Thyroid gland (tissue), 4 donors: ENCODE measurements around the gene DIMT1. TPM values are rescaled to one million over a fixed set of nuclear protein-coding genes. Genes with fewer than 3 reads are reported as not detected.
A peak's percentile ranks its signal among the peaks of the same experiment; 100 is the strongest.

Experiments
- DNase-seq, 2 donors: peaks; one replicate each; pipeline ENCODE4 v3.0.0-alpha.2; 2019
- H3K27ac ChIP-seq, 3 donors: fragments of 200-600 bp; sonication (generic); 1 replicate in 2 of 3; 2 replicates in 1 of 3; pipeline ENCODE4 v1.5.1; 2016 to 2019; ENCODE audit warnings: mild to moderate bottlenecking in 1 of 3, moderate library complexity in 1 of 3
- H3K27me3 ChIP-seq: fragments of 200-600 bp; sonication (generic); one replicate; pipeline ENCODE4 v1.5.1; 2019
- H3K36me3 ChIP-seq, 2 donors: fragments of 200-600 bp; sonication (generic); one replicate each; pipeline ENCODE4 v1.5.1; 2016 to 2019
- H3K4me1 ChIP-seq, 2 donors: fragments of 200-600 bp; sonication (generic); one replicate each; pipeline ENCODE4 v1.5.1; 2017 to 2019
- H3K4me3 ChIP-seq, 3 donors: fragments of 200-600 bp; sonication (generic); replicated peaks in 1 of 3; 1 replicate in 2 of 3; 2 replicates in 1 of 3; pipeline ENCODE4 v1.5.1; 2016; ENCODE audit warnings: mild to moderate bottlenecking in 1 of 3
- H3K9me3 ChIP-seq: fragments of 200-600 bp; sonication (generic); one replicate; pipeline ENCODE4 v1.5.1; 2017
- POLR2A ChIP-seq, 2 donors: fragments of 450-650 bp; IDR thresholded peaks; one replicate each; pipeline ENCODE4 v1.6.1; 2017; ENCODE audit warnings: antibody characterized with exemption in 2 of 2, mild to moderate bottlenecking in 2 of 2, moderate library complexity in 1 of 2
- WGBS, 2 donors: methylation state at CpG; one replicate each; pipeline ENCODE4 v1.1.5; 2017; 5-methylcytosine and 5-hydroxymethylcytosine counted together
- intact Hi-C: fragments of 100-400 bp; cut with DNase I; formaldehyde crosslinking; loops from one replicate; pipeline ENCODE4 v1.15.1; 2023
- total RNA-seq, 4 donors: library from RNA; depleted of rRNA; stranded (reverse); fragments of >200 nt; gene quantifications; one replicate each; pipeline ENCODE4 v1.2.3, GENCODE V29; 2016
- TF ChIP-seq, protein P1 (sequence below), 6 experiments: fragments of 200-600 bp in 3 of 6; fragments of 450-650 bp in 3 of 6; sonication (generic) in 3 of 6; IDR thresholded peaks; one replicate each; pipeline ENCODE4 v1.5.1; 2016 to 2019; ENCODE audit warnings: antibody characterized with exemption in 6 of 6, mild to moderate bottlenecking in 2 of 6, inconsistent platforms in 1 of 6, moderate library complexity in 1 of 6

The DIMT1 gene
- total RNA-seq, 4 donors from 2014 or later, result 20.0 to 36.7 (median 22.0) TPM

DNA sequence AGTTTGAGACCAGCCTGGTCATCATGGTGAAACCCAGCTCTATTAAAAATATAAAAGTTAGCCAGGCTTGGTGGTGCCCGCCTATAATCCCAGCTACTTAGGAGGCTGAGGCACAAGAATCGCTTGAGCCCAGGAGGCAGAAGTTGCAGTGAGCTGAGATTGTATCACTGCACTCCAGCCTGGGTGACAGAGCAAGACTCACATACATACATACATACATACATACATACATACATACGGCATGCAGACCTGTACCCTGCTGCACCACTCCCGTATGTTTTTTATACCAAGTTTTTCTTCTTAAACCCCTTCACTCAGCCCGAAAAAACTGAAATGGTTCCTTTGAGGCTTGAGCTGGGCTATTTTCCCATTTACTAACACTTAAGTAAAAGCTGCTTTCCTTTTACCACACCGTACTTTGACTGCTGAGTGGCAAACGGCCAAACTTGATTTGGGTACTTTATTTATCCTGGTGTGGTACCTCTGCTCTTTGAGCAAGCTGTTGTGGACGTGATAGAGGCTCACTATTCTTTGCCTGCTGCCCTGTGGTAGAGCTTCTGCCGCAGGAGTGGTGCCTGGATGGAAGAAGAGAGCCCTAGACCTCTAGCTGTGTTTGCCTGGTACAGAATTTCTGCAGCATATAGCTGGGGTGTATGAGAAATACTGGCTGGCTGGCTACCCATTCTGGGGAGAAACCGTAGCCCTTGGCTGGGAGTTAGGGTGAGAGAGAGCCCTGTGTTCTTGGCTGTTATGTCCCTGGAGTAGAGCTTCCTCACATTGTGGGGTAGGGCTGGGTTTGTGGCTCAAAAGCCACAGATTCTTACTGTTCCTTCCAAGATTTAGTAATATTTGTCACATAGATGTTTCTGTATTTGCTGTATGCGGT, 28.3 kb upstream of the DIMT1 start:
- no peaks in the 10 kb centered on the region for H3K9me3 ChIP-seq
- no peaks in the 10 kb centered on the region for H3K27me3 ChIP-seq
- TF ChIP-seq POLR2A (IDR thresholded peaks at IDR 0.05), result no peak
- TF ChIP-seq, protein P1, sequence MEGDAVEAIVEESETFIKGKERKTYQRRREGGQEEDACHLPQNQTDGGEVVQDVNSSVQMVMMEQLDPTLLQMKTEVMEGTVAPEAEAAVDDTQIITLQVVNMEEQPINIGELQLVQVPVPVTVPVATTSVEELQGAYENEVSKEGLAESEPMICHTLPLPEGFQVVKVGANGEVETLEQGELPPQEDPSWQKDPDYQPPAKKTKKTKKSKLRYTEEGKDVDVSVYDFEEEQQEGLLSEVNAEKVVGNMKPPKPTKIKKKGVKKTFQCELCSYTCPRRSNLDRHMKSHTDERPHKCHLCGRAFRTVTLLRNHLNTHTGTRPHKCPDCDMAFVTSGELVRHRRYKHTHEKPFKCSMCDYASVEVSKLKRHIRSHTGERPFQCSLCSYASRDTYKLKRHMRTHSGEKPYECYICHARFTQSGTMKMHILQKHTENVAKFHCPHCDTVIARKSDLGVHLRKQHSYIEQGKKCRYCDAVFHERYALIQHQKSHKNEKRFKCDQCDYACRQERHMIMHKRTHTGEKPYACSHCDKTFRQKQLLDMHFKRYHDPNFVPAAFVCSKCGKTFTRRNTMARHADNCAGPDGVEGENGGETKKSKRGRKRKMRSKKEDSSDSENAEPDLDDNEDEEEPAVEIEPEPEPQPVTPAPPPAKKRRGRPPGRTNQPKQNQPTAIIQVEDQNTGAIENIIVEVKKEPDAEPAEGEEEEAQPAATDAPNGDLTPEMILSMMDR (IDR thresholded peaks at IDR 0.05), result no peak
- H3K4me3 ChIP-seq, result no peak overlapping the region
- peak overlapping the region; percentile 35 to 75 (median 35) for H3K27ac ChIP-seq
- peak in 1 of 2 donors; percentile 22 for DNase-seq
- peaks cover 11 to 18% of the 10 kb centered on the region in 2 donors for H3K4me1 ChIP-seq
- H3K36me3 ChIP-seq, result no peaks in the 10 kb centered on the region
- 61 to 70% methylated on average over 11 of the region's 11 CpGs for WGBS, 2 donors
- intact Hi-C loops, result no loop called here

DNA sequence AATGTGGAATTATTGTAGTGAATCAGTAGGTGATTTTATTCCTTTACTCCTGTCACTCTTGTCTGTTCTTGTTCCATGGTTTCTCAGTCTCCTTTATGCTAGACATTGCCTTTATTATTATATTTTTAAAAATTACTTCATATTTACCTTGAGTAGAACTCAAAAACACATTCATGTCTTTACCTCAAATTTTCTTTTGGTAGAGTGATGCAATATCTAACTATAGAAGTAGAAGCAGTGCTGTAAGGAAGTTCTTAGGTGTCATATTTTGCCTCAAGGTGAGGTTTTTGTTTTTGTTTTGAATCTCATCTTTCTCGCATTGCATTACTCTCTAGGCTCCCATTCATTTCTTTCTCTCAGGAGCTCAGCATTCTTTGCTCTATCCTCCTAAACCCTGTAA, 21.1 kb upstream of the DIMT1 start:
- no peaks in the 10 kb centered on the region for H3K27me3 ChIP-seq
- H3K36me3 ChIP-seq, result no peaks in the 10 kb centered on the region
- TF ChIP-seq, protein P1 (IDR thresholded peaks at IDR 0.05), result no peak
- TF ChIP-seq POLR2A (IDR thresholded peaks at IDR 0.05), result no peak
- intact Hi-C loops, result no loop called here
- no peak for DNase-seq
- H3K4me1 ChIP-seq, result no peaks in the 10 kb centered on the region
- WGBS, 2 donors, result 96 to 98% methylated on average over 1 of the region's 1 CpG
- H3K27ac ChIP-seq, result no peak overlapping the region
- no peaks in the 10 kb centered on the region for H3K9me3 ChIP-seq
- no peak overlapping the region for H3K4me3 ChIP-seq

DNA sequence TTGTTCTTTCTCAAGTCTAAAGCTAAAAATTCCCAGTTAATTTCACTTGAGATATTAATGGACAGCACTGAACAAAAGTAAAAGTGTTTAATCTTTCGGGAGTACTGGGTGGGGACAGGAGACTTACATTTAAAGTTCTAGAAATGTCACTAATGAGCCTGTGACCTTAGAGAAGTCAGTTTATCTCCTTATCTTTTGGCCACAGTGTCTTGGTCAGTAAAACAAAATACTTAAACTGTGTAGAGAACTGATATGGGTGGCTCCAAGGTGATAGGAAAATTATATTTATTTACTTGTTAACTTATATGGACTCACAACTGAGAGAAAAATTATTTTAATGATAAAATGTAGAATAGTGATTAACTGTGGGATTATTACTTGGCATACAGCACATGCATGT, 17.7 kb upstream of the DIMT1 start:
- DNase-seq, result no peak
- H3K4me3 ChIP-seq, result no peak overlapping the region
- H3K9me3 ChIP-seq, result no peaks in the 10 kb centered on the region
- 84 to 95% methylated on average over 1 of the region's 1 CpG for whole genome bisulfite sequencing, 2 donors
- no peaks in the 10 kb centered on the region for H3K36me3 ChIP-seq
- H3K4me1 ChIP-seq, result no peaks in the 10 kb centered on the region
- TF ChIP-seq POLR2A (IDR thresholded peaks at IDR 0.05), result no peak
- TF ChIP-seq, protein P1 (IDR thresholded peaks at IDR 0.05), result no peak
- no peaks in the 10 kb centered on the region for H3K27me3 ChIP-seq
- no peak overlapping the region for H3K27ac ChIP-seq
- intact Hi-C loops, result no loop called here

DNA sequence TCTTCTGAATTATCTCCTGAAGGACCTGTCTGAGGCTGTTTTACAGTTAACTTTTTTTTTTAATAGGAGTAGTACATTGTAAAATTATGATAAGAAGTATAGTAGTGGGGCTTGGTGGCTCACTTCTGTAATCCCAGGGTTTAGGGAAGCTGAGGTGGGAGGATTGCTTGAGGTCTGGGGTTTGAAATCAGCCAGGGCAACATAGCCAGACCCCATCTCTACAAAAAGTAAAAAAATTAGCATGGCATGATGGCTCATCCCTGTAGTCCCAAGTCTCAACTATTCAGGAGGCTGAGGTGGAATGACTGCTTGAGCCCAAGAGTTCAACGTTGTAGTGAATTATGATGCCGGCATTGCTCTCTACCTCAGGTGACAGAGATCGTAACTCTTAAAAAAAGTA, 15.9 kb upstream of the DIMT1 start:
- H3K9me3 ChIP-seq, result no peaks in the 10 kb centered on the region
- no peak for TF ChIP-seq POLR2A (IDR thresholded peaks at IDR 0.05)
- TF ChIP-seq, protein P1 (IDR thresholded peaks at IDR 0.05), result no peak
- H3K36me3 ChIP-seq, result no peaks in the 10 kb centered on the region
- DNase-seq, result no peak
- intact Hi-C loops, result no loop called here
- H3K4me1 ChIP-seq, result no peaks in the 10 kb centered on the region
- H3K27me3 ChIP-seq, result no peaks in the 10 kb centered on the region
- H3K27ac ChIP-seq, result no peak overlapping the region
- no peak overlapping the region for H3K4me3 ChIP-seq
- 95 to 100% methylated on average over 3 of the region's 3 CpGs for WGBS, 2 donors

DNA sequence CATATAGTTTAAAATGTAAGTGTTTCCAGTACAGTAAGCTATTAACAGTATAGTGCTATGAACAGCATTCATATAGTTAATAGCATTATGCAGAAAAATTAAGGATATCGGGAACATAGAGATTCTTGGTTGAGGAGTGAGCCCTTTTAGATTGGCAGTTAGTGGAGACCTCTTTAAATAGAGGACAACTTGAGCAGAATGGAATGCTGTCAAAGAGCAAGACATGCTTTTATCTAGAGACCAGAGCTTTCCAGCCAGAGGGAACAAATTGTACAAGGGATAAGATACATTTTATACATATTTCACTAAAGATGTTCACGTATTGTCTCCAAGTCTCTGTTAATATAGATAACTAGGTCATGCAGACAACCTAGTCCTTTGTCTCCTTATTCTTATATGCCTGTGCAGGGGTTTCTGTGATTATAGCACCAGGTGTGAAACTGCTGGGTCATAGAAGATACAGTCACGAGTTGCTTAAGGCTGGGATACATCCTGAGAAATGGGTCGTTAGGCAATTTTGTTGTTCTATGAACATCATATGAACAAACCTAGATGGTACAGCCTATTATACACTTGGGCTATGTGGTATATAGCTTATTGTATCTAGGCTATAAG, 14.9 kb upstream of the DIMT1 start:
- no peak overlapping the region for H3K27ac ChIP-seq
- H3K36me3 ChIP-seq, result no peaks in the 10 kb centered on the region
- TF ChIP-seq, protein P1 (IDR thresholded peaks at IDR 0.05), result no peak
- TF ChIP-seq POLR2A (IDR thresholded peaks at IDR 0.05), result no peak
- WGBS, 2 donors, result 94% methylated on average over 4 of the region's 4 CpGs
- DNase-seq, result no peak
- no peaks in the 10 kb centered on the region for H3K27me3 ChIP-seq
- peaks cover 1 to 2% of the 10 kb centered on the region in 2 donors for H3K4me1 ChIP-seq
- intact Hi-C loops, result no loop called here
- H3K4me3 ChIP-seq, result no peak overlapping the region
- no peaks in the 10 kb centered on the region for H3K9me3 ChIP-seq
